ENCODE measurements around the gene EFCAB11.

Gene EFCAB11

DNA sequence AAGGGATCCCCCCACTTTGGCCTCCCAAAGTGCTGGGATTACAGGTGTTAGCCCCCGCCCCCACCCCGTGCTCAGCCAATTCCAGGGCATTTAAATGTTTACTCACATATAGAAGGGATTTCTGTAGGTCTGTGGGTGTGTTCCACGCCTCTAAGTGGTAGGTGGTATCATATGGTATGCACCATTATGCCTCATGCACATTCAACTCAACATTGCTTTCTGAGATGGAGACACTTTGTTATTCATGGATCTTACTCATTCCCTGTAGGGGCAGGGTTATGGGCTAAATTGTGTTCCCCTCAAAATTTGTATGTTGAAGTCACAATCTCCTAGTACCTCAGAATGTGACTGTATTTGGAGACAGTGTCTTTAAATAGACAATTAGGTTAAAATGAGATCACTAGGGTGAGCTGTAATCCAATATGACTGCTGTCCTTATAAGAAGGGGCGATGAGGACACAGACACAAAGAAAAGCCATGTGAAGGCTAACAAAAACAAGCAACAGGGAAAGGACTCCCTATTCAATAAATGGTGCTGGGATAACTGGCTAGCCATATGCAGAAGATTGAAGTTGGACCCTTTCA is 200.6 kb downstream of the EFCAB11 start:
- no peak for DNase-seq

DNA sequence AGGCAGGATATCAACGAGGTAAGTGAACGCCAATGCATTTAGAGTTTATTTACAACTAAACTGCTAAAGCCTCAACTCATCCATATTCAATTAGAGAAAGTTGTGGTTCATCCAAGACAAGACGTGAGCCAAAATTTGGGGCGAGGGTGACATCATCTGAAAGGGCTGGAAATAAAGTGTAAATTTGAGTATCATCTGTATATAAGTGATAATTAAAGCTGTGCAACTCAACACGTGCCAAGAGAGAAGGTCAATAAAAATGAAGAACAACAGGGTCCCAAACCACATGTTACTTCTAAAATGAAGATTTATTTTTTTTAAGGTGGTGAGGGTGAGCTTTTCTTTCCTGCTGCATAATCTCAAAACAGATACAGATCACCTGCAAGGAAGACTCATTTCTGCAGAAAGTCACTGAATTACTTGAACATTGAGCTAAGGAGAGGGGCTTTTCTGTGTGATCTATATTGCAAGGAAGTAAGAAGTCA is 203.6 kb downstream of the EFCAB11 start:
- DNase-seq: no peak

DNA sequence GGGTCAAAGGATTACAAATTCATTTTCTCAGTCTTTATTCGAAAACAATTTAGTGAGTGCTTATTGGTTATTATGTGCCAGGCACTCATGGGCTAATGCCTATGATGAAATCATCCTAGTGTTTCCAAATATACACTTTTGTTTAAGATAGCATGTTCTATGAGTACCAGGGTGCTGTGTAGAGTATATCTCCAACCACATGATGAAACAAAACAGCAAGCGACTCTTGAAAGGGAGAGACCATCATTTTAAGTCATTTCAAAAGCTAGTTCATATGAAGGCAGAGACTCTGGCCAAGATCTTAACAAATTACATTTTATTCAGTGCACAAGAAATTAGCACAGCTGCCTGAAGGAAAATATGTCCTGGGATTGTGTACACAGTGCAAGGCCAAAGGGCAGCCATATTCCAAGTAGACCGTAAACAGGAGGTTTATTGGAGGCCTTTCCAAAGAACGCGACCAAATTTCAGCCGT is 204.2 kb downstream of the EFCAB11 start:
- no peak for DNase-seq

DNA sequence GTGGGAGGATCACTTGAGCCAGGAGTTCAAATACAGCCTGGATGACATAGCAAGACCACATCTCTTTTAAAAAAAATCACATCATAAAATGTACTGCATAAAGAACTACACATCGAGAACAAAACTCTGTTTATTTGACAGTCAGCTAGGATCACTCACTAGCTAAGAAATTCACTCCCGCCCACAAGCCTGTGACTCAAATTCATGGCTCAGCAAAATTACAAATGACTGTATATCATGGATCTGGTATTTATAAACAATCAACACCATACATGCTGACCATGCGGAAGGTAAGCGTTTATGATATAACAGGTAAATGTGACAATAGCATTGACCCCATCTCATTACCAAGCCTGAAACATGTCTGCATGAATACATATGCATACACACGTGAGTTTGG is 206.5 kb downstream of the EFCAB11 start:
- DNase-seq: no peak

DNA sequence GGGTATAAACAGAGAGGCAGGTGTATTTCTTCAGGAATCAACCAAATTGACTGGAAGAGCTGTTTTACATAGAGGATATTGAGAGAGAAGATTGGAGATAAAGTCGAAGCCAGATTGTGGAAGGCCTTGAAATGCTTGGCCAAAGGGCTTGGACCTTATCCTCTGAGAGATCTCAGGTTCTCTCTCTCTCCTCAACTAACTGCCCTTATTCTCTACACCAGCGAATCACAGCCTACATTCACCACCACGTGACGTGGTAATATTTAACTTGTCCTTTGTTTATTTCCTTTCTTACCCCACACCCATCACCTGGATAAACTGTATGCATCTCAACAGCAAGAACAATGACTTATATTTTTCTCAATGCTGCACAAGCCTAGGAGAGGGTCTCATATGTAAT is 207.4 kb downstream of the EFCAB11 start:
- no peak for DNase-seq

DNA sequence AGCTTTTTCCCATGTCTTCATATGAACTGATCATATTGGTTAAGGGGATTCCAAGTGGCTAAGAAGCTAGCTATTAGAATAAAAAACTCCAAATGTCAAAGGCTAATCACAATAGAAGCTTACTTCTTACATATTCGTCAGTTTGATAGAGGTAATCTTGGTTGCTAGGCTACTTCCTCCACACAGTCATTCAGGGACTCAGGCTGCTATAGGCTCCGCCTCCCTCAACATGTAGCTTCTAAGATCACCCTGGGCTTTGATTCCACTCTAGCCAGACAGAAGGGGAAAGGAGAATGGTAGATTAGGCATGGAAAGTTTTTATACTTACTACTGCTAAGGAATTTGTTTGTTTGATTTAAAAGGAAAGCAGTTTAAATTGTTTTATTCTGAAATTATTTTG is 207.9 kb downstream of the EFCAB11 start:
- no peak for DNase-seq

DNA sequence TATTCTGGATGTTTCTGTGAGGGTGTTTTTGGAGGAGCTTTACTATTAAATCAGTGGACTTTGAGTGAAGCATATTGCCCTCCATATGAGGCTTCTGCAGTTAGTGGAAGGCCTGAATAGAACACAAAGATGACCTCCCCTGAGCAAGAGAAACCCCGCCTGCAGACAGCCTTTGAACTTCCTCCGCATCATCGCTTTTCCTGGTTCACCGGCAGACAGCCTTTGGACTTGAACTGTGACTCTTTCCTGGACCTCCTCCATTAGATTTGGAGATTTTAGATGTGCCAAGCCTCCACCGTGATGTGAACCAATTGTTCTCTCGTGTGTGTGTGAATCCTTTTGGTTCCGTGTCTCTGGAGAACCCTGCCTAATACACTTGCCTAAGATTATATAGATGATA is 208.4 kb downstream of the EFCAB11 start:
- no peak for DNase-seq

All from CD4-positive, alpha-beta T cell treated with Interleukin-10 for 1 hour (primary cell).